CD4-positive, alpha-beta T cell treated with Interleukin-17A for 1 hour (primary cell): ENCODE data around the gene BACE2.
"Not testable (repeated sequence)": the region's sequence is repeated elsewhere in the genome, so short reads cannot be mapped to it uniquely, and the experiment has no call there.

Experiments used
- DNase-seq: peaks from one replicate; pipeline ENCODE4 v3.0.0-alpha.2; 2020

The BACE2 gene

GRCh38 chr21:41186755-41187536 is 19.0 kb downstream of the BACE2 start:
- no peak for DNase-seq

GRCh38 chr21:41187537-41188025 is 19.6 kb downstream of the BACE2 start:
- DNase-seq = no peak

- DNase-seq = no peak
Observed at GRCh38 chr21:41188486-41189149, 20.7 kb downstream of the BACE2 start.

- no peak for DNase-seq
Observed at GRCh38 chr21:41189150-41189745, 21.3 kb downstream of the BACE2 start.

- DNase-seq = not testable (repeated sequence)
Observed at GRCh38 chr21:41192552-41192951, 24.6 kb downstream of the BACE2 start.

- DNase-seq = no peak
Observed at GRCh38 chr21:41195311-41195710, 27.4 kb downstream of the BACE2 start.

- DNase-seq = no peak
Observed at GRCh38 chr21:41196993-41197392, 29.0 kb downstream of the BACE2 start.

- DNase-seq = no peak
Observed at GRCh38 chr21:41197582-41197981, 29.6 kb downstream of the BACE2 start.

- not testable (repeated sequence) for DNase-seq
Observed at GRCh38 chr21:41198647-41199046, 30.7 kb downstream of the BACE2 start.

- DNase-seq = no peak
Observed at GRCh38 chr21:41199123-41199522, 31.2 kb downstream of the BACE2 start.

GRCh38 chr21:41199588-41199987 is 31.6 kb downstream of the BACE2 start:
- DNase-seq = no peak

- no peak for DNase-seq
Observed at GRCh38 chr21:41201385-41201784, 33.4 kb downstream of the BACE2 start.

GRCh38 chr21:41204736-41205135 is 36.8 kb downstream of the BACE2 start:
- DNase-seq = no peak

- no peak for DNase-seq
Observed at GRCh38 chr21:41207401-41208375, 39.7 kb downstream of the BACE2 start.

GRCh38 chr21:41208376-41208763 is 40.4 kb downstream of the BACE2 start:
- no peak for DNase-seq

GRCh38 chr21:41209016-41209619 is 41.2 kb downstream of the BACE2 start:
- DNase-seq = no peak

GRCh38 chr21:41210426-41211059 is 42.6 kb downstream of the BACE2 start:
- no peak for DNase-seq

- DNase-seq = no peak
Observed at GRCh38 chr21:41211060-41211805, 43.3 kb downstream of the BACE2 start.

- DNase-seq = no peak
Observed at GRCh38 chr21:41213021-41213420, 45.1 kb downstream of the BACE2 start.

- DNase-seq = no peak
Observed at GRCh38 chr21:41215856-41216408, 48.0 kb downstream of the BACE2 start.

- no peak for DNase-seq
Observed at GRCh38 chr21:41216486-41216885, 48.5 kb downstream of the BACE2 start.
